HepG2 (cell line): Measurements from ENCODE around the gene AKR7A3. TPM values are rescaled to one million over a fixed set of nuclear protein-coding genes. Genes with fewer than 3 reads are reported as not detected.

ENCODE experiments used
- CBFB ChIP-seq: sonication (generic); formaldehyde crosslinking; IDR thresholded peaks from 2 replicates; pipeline ENCODE4 v1.4.0; 2020; ENCODE audit warnings: missing genetic modification reagents
- HDAC1 ChIP-seq: sonication (generic); formaldehyde crosslinking; IDR thresholded peaks from 2 replicates; pipeline ENCODE4 v1.5.1; 2020; ENCODE audit warnings: mild to moderate bottlenecking, missing genetic modification reagents
- KDM1A ChIP-seq: IDR thresholded peaks from 2 replicates; pipeline ENCODE4 v1.6.1; 2016; ENCODE audit warnings: missing compliant biosample characterization
- NFKB2 ChIP-seq: sonication (generic); formaldehyde crosslinking; IDR thresholded peaks from 2 replicates; pipeline ENCODE4 v1.4.0; 2020; ENCODE audit warnings: missing genetic modification reagents, borderline replicate concordance
- PCBP1 ChIP-seq: fragments of 200-400 bp; formaldehyde crosslinking; IDR thresholded peaks from 2 replicates; pipeline ENCODE4 v1.6.1; 2017; ENCODE audit warnings: mild to moderate bottlenecking, low read depth, low read length, borderline replicate concordance
- REPIN1 ChIP-seq: sonication (generic); formaldehyde crosslinking; IDR thresholded peaks from 2 replicates; pipeline ENCODE4 v1.8.0; 2022; ENCODE audit warnings: missing genetic modification reagents, low read depth, mild to moderate bottlenecking, borderline replicate concordance
- ZBTB7B ChIP-seq: sonication (generic); formaldehyde crosslinking; IDR thresholded peaks from 2 replicates; pipeline ENCODE4 v1.4.0; 2020; ENCODE audit warnings: missing genetic modification reagents
- ZNF354B ChIP-seq: sonication (generic); formaldehyde crosslinking; IDR thresholded peaks from 2 replicates; pipeline ENCODE4 v1.8.0; 2022; ENCODE audit warnings: mild to moderate bottlenecking, missing genetic modification reagents
- ZNF563 ChIP-seq: sonication (generic); formaldehyde crosslinking; IDR thresholded peaks from 2 replicates; pipeline ENCODE4 v1.8.0; 2022; ENCODE audit warnings: mild to moderate bottlenecking, moderate library complexity, missing genetic modification reagents
- polyA plus RNA-seq, 8 experiments: library from polyadenylated mRNA; depleted of rRNA in 3 of 8; stranded (reverse) in 7 of 8; unstranded in 1 of 8; fragments of >200 nt; fragmentation: Illumina TruSeq in 4 of 8; extraction: Trizol in 4 of 8; gene quantifications; 2 replicates each; pipeline versions ENCODE4 v1.2.1 to v1.2.3, GENCODE V29; 2011 to 2016; ENCODE audit warnings: low read depth in 4 of 8, missing spikeins in 1 of 8, mixed read lengths in 1 of 8; ENCODE audit not compliant: insufficient read depth in 1 of 8
- total RNA-seq, 5 experiments: library from RNA; depleted of rRNA; stranded (reverse); fragments of >200 nt; fragmentation: Illumina TruSeq; extraction: Trizol; gene quantifications; 2 replicates each; pipeline ENCODE4 v1.2.3, GENCODE V29; 2016; ENCODE audit warnings: low read depth in 1 of 5
- TF ChIP-seq, protein P1 (sequence below): sonication (generic); formaldehyde crosslinking; IDR thresholded peaks from 2 replicates; pipeline ENCODE4 v1.4.0; 2020; ENCODE audit warnings: missing genetic modification reagents, borderline replicate concordance
- TF ChIP-seq, protein P2 (sequence below), 2 experiments: fragments of 450-650 bp in 1 of 2; sonication (generic) in 1 of 2; formaldehyde crosslinking in 1 of 2; IDR thresholded peaks; 2 replicates each; pipeline versions ENCODE4 v1.6.1 to v1.8.0; 2016 to 2022; ENCODE audit warnings: antibody characterized with exemption in 1 of 2, mild to moderate bottlenecking in 1 of 2, missing genetic modification reagents in 1 of 2
- TF ChIP-seq, protein P3 (sequence below): sonication (generic); formaldehyde crosslinking; IDR thresholded peaks from 2 replicates; pipeline ENCODE4 v1.8.0; 2022; ENCODE audit warnings: missing genetic modification reagents, mild to moderate bottlenecking, moderate library complexity, borderline replicate concordance
- TF ChIP-seq, protein P4 (sequence below): sonication (generic); formaldehyde crosslinking; IDR thresholded peaks from 2 replicates; pipeline ENCODE4 v1.5.0; 2020; ENCODE audit warnings: missing genetic modification reagents

AKR7A3 gene
- total and polyA plus RNA-seq, 2 of the 13 experiments (the other 11 are each of a cell fraction or from before 2014, with no cell fraction given): 0.58 to 1.00 TPM

DNA sequence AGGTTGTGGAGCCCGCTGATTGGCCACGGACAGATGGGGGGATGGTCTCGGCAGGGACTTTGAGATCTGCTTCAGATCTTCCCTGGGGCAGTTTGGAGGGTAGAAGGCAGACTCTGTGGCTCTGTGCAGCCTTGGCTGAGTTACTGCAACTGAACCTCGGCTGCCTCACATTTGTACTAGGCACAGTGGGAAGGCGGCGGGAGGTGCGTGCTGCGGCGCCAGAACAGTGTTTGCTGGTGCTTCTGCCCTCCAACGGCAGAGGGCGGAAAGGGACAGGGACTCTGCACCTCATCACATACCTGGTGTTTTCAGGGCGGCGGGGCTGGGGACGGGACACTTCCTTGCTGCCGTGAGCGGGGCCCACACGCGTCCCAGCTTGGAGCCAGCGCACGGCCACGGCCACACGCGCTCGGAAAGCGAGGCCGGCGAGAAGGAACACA, 49.8 kb upstream of the AKR7A3 start (continued):
- TF ChIP-seq, protein P1, sequence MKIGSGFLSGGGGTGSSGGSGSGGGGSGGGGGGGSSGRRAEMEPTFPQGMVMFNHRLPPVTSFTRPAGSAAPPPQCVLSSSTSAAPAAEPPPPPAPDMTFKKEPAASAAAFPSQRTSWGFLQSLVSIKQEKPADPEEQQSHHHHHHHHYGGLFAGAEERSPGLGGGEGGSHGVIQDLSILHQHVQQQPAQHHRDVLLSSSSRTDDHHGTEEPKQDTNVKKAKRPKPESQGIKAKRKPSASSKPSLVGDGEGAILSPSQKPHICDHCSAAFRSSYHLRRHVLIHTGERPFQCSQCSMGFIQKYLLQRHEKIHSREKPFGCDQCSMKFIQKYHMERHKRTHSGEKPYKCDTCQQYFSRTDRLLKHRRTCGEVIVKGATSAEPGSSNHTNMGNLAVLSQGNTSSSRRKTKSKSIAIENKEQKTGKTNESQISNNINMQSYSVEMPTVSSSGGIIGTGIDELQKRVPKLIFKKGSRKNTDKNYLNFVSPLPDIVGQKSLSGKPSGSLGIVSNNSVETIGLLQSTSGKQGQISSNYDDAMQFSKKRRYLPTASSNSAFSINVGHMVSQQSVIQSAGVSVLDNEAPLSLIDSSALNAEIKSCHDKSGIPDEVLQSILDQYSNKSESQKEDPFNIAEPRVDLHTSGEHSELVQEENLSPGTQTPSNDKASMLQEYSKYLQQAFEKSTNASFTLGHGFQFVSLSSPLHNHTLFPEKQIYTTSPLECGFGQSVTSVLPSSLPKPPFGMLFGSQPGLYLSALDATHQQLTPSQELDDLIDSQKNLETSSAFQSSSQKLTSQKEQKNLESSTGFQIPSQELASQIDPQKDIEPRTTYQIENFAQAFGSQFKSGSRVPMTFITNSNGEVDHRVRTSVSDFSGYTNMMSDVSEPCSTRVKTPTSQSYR (CRISPR knock-in tag): peak; percentile 97
- TF ChIP-seq REPIN1 (CRISPR knock-in tag): peak; percentile 91
- TF ChIP-seq ZNF563: 0 out of 2 replicates have a peak, but pooled peaks have one; percentile 24
- TF ChIP-seq ZBTB7B (CRISPR knock-in tag): no peak
- TF ChIP-seq PCBP1: no peak
- TF ChIP-seq ZNF354B (CRISPR knock-in tag): no peak
- TF ChIP-seq, protein P2, sequence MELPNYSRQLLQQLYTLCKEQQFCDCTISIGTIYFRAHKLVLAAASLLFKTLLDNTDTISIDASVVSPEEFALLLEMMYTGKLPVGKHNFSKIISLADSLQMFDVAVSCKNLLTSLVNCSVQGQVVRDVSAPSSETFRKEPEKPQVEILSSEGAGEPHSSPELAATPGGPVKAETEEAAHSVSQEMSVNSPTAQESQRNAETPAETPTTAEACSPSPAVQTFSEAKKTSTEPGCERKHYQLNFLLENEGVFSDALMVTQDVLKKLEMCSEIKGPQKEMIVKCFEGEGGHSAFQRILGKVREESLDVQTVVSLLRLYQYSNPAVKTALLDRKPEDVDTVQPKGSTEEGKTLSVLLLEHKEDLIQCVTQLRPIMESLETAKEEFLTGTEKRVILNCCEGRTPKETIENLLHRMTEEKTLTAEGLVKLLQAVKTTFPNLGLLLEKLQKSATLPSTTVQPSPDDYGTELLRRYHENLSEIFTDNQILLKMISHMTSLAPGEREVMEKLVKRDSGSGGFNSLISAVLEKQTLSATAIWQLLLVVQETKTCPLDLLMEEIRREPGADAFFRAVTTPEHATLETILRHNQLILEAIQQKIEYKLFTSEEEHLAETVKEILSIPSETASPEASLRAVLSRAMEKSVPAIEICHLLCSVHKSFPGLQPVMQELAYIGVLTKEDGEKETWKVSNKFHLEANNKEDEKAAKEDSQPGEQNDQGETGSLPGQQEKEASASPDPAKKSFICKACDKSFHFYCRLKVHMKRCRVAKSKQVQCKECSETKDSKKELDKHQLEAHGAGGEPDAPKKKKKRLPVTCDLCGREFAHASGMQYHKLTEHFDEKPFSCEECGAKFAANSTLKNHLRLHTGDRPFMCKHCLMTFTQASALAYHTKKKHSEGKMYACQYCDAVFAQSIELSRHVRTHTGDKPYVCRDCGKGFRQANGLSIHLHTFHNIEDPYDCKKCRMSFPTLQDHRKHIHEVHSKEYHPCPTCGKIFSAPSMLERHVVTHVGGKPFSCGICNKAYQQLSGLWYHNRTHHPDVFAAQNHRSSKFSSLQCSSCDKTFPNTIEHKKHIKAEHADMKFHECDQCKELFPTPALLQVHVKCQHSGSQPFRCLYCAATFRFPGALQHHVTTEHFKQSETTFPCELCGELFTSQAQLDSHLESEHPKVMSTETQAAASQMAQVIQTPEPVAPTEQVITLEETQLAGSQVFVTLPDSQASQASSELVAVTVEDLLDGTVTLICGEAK (IDR thresholded peaks at IDR 0.05): no peak
- TF ChIP-seq, protein P2 (CRISPR knock-in tag; IDR thresholded peaks at IDR 0.05): no peak
- peak; percentile 16; the same call in 1 of the 2 replicates for TF ChIP-seq NFKB2
- TF ChIP-seq CBFB: no peak
- 0 out of 2 replicates have a peak, but pooled peaks have one; percentile 14 for TF ChIP-seq KDM1A (CRISPR knock-in tag)
- TF ChIP-seq, protein P3, sequence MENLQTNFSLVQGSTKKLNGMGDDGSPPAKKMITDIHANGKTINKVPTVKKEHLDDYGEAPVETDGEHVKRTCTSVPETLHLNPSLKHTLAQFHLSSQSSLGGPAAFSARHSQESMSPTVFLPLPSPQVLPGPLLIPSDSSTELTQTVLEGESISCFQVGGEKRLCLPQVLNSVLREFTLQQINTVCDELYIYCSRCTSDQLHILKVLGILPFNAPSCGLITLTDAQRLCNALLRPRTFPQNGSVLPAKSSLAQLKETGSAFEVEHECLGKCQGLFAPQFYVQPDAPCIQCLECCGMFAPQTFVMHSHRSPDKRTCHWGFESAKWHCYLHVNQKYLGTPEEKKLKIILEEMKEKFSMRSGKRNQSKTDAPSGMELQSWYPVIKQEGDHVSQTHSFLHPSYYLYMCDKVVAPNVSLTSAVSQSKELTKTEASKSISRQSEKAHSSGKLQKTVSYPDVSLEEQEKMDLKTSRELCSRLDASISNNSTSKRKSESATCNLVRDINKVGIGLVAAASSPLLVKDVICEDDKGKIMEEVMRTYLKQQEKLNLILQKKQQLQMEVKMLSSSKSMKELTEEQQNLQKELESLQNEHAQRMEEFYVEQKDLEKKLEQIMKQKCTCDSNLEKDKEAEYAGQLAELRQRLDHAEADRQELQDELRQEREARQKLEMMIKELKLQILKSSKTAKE (CRISPR knock-in tag): no peak
- TF ChIP-seq, protein P4, sequence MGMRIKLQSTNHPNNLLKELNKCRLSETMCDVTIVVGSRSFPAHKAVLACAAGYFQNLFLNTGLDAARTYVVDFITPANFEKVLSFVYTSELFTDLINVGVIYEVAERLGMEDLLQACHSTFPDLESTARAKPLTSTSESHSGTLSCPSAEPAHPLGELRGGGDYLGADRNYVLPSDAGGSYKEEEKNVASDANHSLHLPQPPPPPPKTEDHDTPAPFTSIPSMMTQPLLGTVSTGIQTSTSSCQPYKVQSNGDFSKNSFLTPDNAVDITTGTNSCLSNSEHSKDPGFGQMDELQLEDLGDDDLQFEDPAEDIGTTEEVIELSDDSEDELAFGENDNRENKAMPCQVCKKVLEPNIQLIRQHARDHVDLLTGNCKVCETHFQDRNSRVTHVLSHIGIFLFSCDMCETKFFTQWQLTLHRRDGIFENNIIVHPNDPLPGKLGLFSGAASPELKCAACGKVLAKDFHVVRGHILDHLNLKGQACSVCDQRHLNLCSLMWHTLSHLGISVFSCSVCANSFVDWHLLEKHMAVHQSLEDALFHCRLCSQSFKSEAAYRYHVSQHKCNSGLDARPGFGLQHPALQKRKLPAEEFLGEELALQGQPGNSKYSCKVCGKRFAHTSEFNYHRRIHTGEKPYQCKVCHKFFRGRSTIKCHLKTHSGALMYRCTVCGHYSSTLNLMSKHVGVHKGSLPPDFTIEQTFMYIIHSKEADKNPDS (CRISPR knock-in tag): no peak
- peak; percentile 64 for TF ChIP-seq HDAC1
